GM21576 (cell line): Measurements from ENCODE around the gene ELMOD1.

Experiments
- ATAC-seq: cut with Tn5 transposase; IDR thresholded peaks from one replicate; pipeline ENCODE4 v1.9.1; 2021; ENCODE audit warnings: mild to moderate bottlenecking, moderate library complexity; ENCODE audit not compliant: unreplicated experiment

Gene ELMOD1

DNA sequence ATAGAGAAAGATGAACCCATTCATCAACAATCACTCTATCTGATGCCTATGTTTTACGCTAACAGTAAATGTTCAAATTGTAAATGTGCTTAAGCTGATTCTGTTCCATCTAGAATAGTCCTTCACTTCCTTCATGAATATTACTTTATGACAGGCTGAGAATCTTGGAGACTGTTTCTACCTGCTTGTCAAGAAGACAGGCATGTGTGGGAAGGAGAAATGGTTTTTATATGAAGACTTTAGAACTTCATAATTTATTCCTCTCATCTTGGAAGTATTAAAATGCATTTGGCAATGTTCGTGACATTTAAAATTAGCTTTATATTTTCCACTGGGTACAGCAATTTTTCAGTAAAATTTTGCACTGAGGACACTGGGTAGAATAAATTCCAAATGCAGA lies 41.0 kb downstream of the ELMOD1 start:
- no peak for ATAC-seq

DNA sequence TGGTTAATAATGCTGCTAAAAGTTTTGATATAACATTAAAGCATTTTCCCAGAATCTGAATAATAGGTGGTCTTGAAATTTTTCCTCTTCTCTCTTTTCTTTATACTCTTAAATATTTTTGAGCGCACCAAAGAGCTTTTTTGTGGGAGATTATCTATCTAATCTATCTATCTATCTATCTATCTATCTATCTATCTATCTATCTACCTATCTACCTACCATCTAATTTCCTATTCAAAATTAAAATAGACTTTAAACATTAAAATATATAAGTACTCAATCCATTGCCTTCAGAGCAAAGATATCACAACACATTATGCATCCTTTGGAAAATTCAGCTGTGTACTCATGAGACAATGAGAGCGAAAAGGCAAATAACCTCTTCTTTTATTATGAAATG lies 55.8 kb downstream of the ELMOD1 start:
- ATAC-seq = no peak

- ATAC-seq = no peak
Measured at GRCh38 chr11:107648242-107648641, 57.3 kb downstream of the ELMOD1 start.

GRCh38 chr11:107651672-107652071 lies 60.7 kb downstream of the ELMOD1 start:
- ATAC-seq = no peak

DNA sequence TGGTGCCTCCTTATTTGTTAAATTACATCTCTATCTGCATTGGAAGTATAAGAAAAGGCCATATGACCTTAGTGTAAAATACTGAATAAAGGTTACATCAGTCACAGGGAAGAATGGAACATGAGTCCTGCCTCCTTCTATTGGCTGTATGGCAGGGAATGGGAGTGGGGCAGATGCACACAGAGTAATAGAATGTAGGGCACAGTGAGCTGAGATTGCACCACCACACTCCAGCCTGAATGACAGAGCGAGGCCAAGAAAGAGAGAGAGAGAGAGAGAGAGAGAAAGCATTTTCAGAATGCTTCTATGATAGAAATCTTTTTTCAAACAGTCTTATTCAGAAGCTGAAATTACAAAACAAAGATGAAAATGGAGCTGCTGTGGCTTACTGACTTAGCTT lies 62.1 kb downstream of the ELMOD1 start:
- no peak for ATAC-seq

GRCh38 chr11:107655602-107656001 lies 64.7 kb downstream of the ELMOD1 start:
- ATAC-seq = no peak

GRCh38 chr11:107659310-107659709 lies 68.4 kb downstream of the ELMOD1 start:
- no peak for ATAC-seq

DNA sequence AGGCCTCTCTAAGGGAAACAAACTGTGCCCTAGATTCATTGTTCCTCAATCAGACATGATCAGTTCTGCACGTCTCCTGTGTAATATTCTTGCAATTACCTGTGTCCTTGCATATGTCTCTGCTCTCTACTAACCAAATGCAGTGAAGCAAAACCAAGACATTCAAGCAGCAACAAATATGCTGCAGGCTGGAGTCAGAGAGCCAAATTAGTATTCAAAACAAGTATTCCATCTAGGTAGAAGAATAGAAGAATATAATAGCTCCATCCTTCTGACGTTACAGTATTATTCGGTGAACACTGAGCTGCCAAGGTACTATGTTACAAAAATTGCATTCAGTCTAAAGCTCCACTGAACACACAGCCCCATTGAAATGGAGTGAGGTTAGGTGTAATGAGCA lies 69.1 kb downstream of the ELMOD1 start:
- no peak for ATAC-seq

DNA sequence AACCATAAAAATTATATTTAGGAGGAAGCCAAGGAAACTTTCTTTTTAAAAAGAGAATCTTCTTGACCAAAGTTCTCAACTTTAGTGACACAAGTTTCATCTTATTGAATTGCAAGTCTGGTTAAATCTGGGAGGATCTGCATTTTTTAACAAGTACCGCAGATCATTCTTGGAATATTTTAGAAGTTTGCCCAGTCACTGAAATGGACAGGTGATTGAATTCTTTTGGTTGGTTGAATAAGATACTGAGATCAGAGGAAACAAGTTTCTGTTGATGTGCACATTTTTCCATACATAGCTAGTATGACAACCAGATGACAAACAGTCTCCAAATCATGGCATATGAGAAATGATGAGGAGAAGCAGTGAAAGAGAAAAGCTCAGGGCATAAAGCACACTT lies 70.7 kb downstream of the ELMOD1 start:
- no peak for ATAC-seq

DNA sequence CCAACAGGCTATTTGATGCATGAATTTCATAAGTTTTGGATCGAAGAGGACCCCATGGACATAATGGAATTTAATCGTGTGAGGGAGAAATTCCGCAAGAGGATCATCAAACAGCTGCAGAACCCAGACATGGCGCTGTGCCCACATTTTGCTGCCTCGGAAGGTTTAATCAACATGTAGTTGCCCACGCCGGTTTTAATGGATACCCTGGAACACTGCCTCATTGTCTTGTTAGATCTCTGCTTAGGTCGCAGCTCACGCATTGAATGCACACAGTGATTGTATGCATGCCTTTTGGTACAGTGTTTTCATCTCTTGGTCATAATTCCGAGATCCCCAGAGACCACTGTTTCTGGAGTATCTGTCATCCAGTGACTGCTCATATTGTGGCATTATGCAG lies 74.1 kb downstream of the ELMOD1 start:
- no peak for ATAC-seq

GRCh38 chr11:107666911-107667613 lies 76.1 kb downstream of the ELMOD1 start:
- ATAC-seq = no peak

DNA sequence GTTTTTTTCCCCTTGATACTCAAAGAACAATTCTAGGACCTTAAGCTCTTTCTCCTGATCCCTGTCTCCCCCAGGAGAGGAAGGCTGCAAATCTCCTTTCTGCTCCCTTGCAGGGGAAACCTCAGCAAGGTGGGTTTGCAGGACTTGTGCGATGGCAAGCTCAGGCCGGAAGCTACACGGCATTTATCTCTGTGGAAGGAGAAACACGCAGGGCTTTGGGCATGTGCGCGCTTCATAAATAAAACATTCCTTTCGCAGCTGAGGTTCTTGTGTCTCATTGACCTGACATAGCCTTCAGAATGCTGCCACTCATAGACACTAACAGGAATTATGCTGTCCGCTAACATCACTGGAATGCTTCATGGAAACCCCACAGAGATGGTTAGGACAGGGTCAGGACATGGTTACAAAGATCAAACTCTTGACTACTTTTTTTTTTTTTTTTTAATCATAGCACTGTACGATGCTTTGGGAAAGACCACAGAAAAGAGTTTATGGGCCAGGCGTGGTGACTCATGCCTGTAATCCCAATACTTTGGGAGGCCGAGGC lies 78.3 kb downstream of the ELMOD1 start:
- no peak for ATAC-seq

DNA sequence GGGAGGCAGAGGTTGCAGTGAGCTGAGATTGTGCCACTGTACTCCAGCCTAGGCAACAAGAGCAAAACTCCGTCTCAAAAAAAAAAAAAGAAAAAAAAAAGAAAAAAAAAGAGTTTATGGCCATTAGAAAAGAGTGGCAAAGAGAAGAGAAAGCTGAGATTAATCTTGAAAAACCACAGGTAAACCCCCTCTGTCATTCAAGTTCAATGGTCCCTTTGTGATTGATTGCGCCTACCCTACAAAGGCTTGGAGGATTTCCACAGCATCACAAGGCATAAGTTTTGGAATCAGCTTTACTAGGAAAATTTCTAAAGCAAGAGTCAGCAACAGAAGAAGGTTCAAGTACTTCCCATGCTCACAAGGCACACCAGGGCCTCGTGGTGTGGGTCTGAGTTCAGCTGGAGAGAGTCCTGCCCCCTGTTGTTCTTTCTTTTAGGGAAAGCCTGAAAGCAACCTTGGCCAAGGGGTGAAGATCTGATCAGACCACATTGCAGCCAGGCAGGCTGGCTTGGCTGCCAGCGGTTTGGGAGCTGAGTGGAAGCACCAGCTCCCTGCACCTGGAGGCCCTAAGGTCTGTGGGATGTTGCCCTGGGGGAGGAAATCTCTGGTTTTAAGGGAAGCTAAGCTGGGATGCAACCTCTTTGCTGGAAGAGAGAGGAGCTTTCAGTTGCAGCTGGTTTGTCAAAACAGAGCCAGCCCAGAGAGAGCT lies 79.1 kb downstream of the ELMOD1 start:
- ATAC-seq = no peak

GRCh38 chr11:107675902-107676301 lies 85.0 kb downstream of the ELMOD1 start:
- ATAC-seq = no peak

- ATAC-seq = no peak
Measured at GRCh38 chr11:107676336-107677057, 85.5 kb downstream of the ELMOD1 start.

GRCh38 chr11:107677924-107678631 lies 87.1 kb downstream of the ELMOD1 start:
- no peak for ATAC-seq

DNA sequence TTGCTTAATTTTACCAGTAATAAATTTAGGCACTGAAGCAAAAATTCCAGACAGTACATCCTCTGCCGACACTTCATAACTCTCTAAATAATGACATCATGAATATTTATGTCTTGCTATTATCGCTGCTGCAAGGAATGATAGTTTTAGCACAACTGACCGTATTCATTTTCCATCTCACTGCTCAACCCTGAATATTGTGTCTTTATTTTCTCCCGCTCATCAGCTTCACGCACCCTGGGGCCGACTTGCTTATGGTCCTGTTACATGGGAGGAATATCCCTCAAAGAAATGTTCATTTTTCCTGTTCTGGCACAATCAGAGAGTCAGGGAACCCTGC lies 87.7 kb downstream of the ELMOD1 start:
- ATAC-seq = no peak

DNA sequence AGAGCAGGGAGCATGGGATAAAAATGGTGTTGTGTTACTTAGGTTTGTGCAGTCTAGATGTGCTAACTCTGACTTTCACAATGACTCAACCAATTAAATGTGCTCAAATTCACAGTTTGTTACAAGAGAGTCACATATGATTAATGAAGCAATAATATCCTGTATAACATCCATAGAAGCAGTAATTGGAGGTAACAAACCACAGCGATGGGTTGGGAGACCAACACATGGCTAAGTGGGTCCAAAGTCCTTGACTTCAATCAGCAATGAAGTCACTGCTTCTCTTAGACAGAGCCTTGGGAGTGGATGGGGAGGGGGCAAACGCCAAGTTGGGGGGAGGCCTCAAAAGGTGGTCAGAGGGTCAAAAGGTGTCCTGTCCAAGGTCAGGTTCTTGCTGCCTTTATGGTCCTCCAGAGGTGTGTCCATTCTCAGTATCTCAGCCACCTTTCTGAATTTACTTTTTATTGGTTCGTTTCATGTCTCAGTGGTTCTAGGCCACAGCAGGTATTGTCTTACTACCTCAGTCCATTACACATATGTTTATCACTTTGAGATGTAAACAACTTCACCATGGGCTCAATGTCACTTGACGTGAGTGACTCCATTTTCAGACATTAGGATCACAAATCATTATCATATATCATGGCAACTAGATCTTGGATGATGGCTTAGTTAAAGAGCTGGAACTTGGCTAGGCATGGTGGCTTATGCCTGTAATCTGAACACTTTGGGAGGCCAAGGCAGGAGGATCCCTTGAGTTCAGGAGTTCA lies 88.5 kb downstream of the ELMOD1 start:
- ATAC-seq = no peak

DNA sequence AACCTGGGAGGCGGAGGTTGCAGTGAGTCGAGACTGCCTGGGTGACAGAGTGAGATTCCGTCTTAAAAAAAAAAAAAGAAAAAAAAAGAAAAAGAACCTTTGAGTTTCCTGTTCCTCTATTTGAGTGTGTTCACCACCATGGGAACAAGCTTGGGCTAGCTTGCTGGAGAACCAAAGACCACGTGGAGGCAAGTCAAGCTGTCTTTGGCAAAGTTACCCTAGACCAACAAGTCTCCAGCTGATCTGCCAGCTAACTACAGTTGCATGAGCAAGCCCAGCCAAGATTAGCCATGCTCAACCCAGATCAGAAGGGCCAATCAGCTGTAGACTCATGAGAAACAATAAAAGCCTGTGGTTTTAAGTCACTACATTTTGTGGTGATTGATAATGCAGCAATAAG lies 91.2 kb downstream of the ELMOD1 start:
- ATAC-seq = no peak

DNA sequence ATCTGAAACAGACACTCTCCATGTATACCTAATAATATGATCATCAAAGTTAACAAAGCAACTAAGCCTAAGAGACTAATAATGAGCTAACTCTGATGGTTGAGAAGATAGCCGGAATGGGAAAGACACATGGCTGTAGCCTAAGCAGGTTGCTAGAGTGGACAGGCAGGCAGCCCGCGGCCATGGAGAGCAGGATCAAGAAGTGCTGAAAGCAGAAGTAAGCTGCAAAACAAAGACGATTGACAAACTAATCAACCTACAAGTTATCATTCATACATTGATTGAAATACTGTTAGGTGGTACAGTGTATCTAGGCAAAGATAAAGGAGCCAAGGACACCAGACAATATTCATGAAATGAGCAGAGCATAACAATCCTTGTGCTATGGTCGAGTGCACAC lies 91.6 kb downstream of the ELMOD1 start:
- ATAC-seq = no peak
